Naive thymus-derived CD8-positive, alpha-beta T cell (primary cell): ENCODE data around the gene MRPS12. TPM values are rescaled to one million over a fixed set of nuclear protein-coding genes. Genes with fewer than 3 reads are reported as not detected.

Experiments used
- polyA plus RNA-seq, 3 donors: library from polyadenylated mRNA; unstranded; fragments of 300-500 nt; fragmentation: Illumina TruSeq; gene quantifications; one replicate each; pipeline ENCODE4 v1.2.3, GENCODE V29; 2021
- total RNA-seq, 8 experiments: library from RNA in 2 of 8; stranded (reverse) in 2 of 8; gene quantifications; one replicate each; pipeline ENCODE4 v1.2.3 and lab custom pipeline; 2021 to 2026

Gene MRPS12
- total and polyA plus RNA-seq, 5 experiments from 2014 or later = 25.6 to 87.7 (median 71.7) TPM

Other genes with a start within 250 kb of the MRPS12 start
- 1 to 10 TPM; 8.2 TPM for gene CAPN12, start 186.5 kb upstream of the MRPS12 start, total RNA-seq
- 1 to 10 TPM; 2.0 to 6.2 (median 4.6) TPM for gene CAPN12, start 186.5 kb upstream of the MRPS12 start, polyA plus RNA-seq
- gene LGALS7, start 157.4 kb upstream of the MRPS12 start, total RNA-seq = not detected
- gene LGALS7, start 157.4 kb upstream of the MRPS12 start, polyA plus RNA-seq = not detected
- gene LGALS7B, start 141.7 kb upstream of the MRPS12 start, total RNA-seq = not detected
- gene LGALS7B, start 141.7 kb upstream of the MRPS12 start, polyA plus RNA-seq = not detected
- gene LGALS4, start 118.0 kb upstream of the MRPS12 start, total RNA-seq = 10 to 100 TPM in 1 of 2 experiments, 1 to 10 TPM in 1; 9.6 to 10.7 TPM
- gene LGALS4, start 118.0 kb upstream of the MRPS12 start, polyA plus RNA-seq = under 1 TPM in 1 of 3 donors, not detected in 2; 0.27 TPM
- gene ECH1, start 99.2 kb upstream of the MRPS12 start, total RNA-seq = 100 to 1,000 TPM; 118 to 138 TPM
- gene ECH1, start 99.2 kb upstream of the MRPS12 start, polyA plus RNA-seq = 100 to 1,000 TPM; 218 to 291 (median 238) TPM
- gene HNRNPL, start 81.0 kb upstream of the MRPS12 start, total RNA-seq = 100 to 1,000 TPM; 390 to 406 TPM
- gene HNRNPL, start 81.0 kb upstream of the MRPS12 start, polyA plus RNA-seq = 10 to 100 TPM; 70.6 to 77.6 (median 71.4) TPM
- gene RINL, start 52.7 kb upstream of the MRPS12 start, total RNA-seq = 10 to 100 TPM; 52.9 to 55.0 TPM
- 10 to 100 TPM; 29.9 to 64.7 (median 40.5) TPM for gene RINL, start 52.7 kb upstream of the MRPS12 start, polyA plus RNA-seq
- gene SIRT2, start 31.3 kb upstream of the MRPS12 start, total RNA-seq = 10 to 100 TPM; 46.0 to 50.7 TPM
- gene SIRT2, start 31.3 kb upstream of the MRPS12 start, polyA plus RNA-seq = 10 to 100 TPM; 28.2 to 48.0 (median 33.5) TPM
- gene NFKBIB, start 31.0 kb upstream of the MRPS12 start, total RNA-seq = 10 to 100 TPM; 23.6 to 25.2 TPM
- gene NFKBIB, start 31.0 kb upstream of the MRPS12 start, polyA plus RNA-seq = 10 to 100 TPM in 1 of 3 donors, 1 to 10 TPM in 2; 7.9 to 12.9 (median 9.5) TPM
- 1 to 10 TPM; 1.6 to 2.7 TPM for gene CCER2, start 18.8 kb upstream of the MRPS12 start, total RNA-seq
- gene CCER2, start 18.8 kb upstream of the MRPS12 start, polyA plus RNA-seq = not detected
- 10 to 100 TPM; 31.5 to 31.8 TPM for gene SARS2, start 181 bp upstream of the MRPS12 start, total RNA-seq
- gene SARS2, start 181 bp upstream of the MRPS12 start, polyA plus RNA-seq = 10 to 100 TPM in 2 of 3 donors, 1 to 10 TPM in 1; 8.8 to 14.9 (median 14.3) TPM
- not detected for gene FBXO17, start 44.8 kb downstream of the MRPS12 start, total RNA-seq
- not detected for gene FBXO17, start 44.8 kb downstream of the MRPS12 start, polyA plus RNA-seq
- not detected for gene FBXO27, start 101.6 kb downstream of the MRPS12 start, total RNA-seq
- under 1 TPM in 1 of 3 donors, not detected in 2; 0.17 TPM for gene FBXO27, start 101.6 kb downstream of the MRPS12 start, polyA plus RNA-seq
- gene ACP7, start 153.4 kb downstream of the MRPS12 start, total RNA-seq = not detected
- gene ACP7, start 153.4 kb downstream of the MRPS12 start, polyA plus RNA-seq = not detected
- gene PAK4, start 194.8 kb downstream of the MRPS12 start, total RNA-seq = 10 to 100 TPM; 14.8 to 16.8 TPM
- 1 to 10 TPM; 1.3 to 1.4 (median 1.3) TPM for gene PAK4, start 194.8 kb downstream of the MRPS12 start, polyA plus RNA-seq